Suppressor macrophage (primary cell): ENCODE measurements around the gene ADGRG1.
"Not testable (repeated sequence)": the region's sequence is repeated elsewhere in the genome, so short reads cannot be mapped to it uniquely, and the experiment has no call there.

Source experiments
- DNase-seq, 4 experiments: peaks; one replicate each; pipeline ENCODE4 v3.0.0-alpha.2; 2020 to 2022

ADGRG1 gene

DNA sequence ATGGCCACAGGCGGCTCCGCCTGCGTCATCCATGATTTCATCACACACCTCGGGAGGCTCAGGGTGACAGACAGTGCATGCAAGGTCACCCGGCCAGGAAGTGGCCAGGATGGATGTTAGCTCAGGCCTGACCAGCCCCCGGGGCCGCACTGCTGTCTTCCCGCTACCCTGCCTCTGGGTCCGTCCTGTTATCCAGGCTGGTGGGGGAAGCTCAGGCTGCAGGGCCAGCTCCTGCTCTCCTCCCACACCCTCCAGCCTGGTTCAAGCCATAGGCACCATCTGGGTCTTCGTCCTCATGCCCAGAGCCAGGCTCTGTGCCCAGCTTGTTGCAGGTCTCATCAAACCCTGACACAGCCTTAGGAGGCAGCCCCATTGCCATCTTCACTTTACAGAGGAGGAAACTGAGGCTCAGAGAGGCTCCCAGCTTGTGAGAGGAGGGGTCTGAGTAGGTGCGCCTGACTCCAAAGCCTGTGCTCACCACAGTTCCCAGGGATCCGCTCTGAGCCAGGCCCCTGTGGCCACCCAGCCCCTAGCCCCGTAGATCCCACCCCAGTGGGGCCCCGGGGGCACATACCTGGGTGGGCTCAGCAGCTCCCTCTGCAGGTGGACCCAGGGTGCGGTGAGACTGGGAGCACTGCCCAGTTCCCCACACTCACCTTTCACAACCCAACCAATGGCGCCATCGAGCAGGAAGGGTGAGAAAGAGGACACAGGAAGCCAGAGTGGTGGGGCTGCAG lies 39.3 kb downstream of the ADGRG1 start:
- peak; percentile 92 to 95 (median 93) for DNase-seq

GRCh38 chr16:57668263-57668571 lies 39.8 kb downstream of the ADGRG1 start, which contains the start of gene ADGRG3:
Gene ADGRG3, plus strand, starts transcription at chr16:57668306. Its CDS starts 42 bp downstream, at chr16:57668348.
- no peak for DNase-seq

DNA sequence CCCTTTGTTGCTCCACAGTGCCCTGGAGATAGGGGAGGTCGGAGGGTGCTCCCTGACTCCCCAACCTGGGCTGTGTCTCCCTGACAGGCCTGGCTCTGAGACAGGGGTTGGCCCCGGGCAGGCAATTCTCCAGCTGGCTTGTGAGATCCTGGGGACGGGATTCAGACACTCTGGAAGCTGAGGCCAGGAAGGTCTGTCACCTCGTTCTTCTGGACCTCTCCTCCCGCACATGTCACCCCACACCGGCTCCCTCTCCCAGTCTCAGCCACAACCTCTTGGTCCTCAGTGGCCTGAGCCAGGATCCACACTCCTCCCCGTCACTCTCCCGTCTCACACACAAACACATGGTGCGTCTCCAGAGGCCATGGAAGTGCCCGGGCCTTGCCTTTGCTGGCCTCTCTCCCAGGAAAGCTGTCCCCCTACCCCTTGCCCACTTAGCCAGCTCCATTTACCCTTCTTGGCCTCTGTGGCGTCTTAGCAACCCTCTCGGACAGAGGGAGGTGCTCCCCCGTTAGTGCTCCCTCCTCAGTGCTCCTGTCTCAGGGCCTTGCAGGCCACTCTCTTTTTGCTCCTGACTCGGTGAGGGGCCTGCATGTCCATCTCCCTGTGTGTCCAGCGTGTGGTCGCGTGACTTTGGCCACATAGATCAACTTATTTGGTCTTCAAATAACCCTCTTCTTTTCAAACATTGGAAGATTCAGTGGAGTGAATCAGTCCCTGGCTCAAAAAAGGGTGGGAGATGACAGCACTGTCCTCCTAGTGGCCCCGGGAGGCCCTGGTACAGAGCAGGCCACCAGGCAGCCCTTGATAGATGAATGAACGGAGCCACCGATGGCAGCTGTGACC lies 40.4 kb downstream of the ADGRG1 start:
- DNase-seq, result no peak

GRCh38 chr16:57669476-57670162 lies 41.2 kb downstream of the ADGRG1 start:
- DNase-seq, result no peak

DNA sequence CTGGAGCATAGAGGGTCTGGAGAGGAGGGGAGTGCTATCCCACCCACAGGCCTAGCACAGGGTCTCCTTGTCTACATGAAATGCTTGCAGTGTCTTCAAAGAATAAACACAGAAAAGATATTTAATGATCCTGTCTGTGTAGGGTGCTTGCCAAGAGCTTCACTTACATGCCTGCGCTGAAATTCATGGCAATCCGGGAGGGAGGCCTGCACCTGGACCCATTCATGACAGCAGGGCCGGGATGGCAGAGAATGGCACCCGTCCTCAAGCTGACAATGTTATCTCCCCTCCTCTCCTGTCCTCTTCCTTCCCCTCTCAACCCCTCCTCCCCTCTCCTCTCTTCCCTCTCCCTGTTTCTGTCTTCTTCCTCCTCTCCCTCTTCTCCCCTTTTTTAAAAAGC lies 41.8 kb downstream of the ADGRG1 start:
- no peak for DNase-seq

DNA sequence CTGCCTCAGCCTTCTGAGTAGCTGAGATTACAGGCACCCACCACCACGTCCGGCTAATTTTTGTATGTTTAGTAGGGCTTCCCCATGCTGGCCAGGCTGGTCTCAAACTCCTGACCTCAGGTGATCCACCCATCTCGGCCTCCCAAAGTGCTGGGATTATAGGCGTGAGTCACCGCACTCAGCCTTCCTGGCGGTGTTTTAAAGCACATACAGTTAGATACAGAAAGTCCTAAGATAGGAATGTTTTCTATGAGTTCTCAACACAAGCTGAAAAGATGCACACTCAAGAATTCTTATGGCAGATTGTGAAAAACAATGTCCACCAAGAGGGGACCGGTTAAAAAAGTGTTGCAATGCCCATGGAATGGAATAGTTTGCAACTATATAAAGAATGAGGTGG lies 43.0 kb downstream of the ADGRG1 start:
- not testable (repeated sequence) for DNase-seq

DNA sequence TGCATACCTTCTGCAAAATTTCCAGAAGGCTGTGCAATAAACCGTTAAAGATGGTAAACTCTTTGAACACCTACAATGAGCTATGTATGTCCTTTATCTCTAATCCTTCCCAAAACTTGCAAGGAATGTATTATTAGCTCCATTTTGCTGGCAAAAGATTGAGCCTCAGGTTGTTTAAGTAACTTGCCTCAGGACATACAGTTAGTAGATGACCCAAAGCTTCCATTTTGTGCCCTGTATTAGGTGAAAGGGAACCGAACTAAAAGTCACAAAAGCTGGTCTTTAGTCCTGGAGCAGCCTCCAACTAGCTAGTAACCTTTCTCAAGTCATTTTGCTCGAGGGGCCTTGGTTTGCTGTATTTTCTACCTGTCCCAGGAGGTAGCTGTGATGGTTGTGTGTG lies 44.0 kb downstream of the ADGRG1 start:
- DNase-seq, result no peak

DNA sequence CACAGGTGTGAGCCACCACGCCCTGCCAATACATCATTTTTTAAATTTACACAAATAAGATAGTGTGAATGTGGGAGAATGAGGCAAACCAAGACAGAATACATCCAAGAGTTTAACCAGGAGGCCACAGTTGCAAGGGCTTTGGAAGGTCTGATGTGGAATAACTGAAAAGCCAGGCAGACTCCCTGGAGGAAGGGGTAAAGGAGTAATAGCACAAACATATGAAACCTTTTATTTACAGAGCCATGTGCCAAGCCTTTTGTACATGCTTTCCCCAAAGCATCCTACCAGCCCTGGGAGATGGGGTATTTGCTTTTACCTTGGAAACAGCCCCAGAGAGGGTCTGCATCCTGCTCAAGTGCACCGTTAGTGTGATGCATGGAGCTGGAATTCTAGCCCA lies 44.4 kb downstream of the ADGRG1 start:
- DNase-seq, result no peak

- DNase-seq, result peak in 2 of 4 experiments; percentile 23 to 39
Observed at GRCh38 chr16:57675741-57676551, 47.5 kb downstream of the ADGRG1 start.

- DNase-seq, result no peak
Observed at GRCh38 chr16:57676553-57677085, 48.2 kb downstream of the ADGRG1 start.

DNA sequence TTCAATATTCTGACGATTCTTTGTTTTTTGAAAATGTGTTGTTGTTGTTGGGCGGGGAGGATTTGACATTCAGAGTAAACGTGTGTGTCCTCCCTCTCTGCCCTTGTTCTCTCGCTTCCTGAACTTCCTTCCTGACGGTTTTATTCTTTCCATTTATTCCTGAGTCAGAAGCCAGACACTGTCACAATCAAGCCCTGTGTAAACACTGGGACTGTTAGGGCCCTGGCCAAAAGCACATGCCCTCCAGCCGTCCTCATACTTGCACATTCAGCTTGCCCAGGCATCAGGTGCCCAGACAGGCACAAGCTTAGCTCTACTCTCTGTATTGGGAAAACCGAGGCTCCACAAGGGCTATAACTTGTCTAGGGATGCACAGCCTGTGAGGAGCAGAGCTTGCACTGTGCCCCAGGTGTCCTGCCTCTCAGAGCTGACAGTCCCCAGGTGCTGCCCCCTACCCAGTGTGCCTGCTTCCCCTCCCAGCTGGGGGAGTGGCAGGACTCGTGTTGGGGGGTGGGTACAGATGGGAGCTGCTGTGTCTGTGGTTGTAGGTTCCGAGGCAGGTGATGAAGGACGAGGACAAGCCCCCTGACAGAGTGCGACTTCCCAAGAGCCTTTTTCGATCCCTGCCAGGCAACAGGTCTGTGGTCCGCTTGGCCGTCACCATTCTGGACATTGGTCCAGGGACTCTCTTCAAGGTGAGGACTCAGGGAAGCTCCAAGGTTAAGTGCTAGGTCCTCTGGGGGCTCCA lies 49.4 kb downstream of the ADGRG1 start:
- no peak for DNase-seq

DNA sequence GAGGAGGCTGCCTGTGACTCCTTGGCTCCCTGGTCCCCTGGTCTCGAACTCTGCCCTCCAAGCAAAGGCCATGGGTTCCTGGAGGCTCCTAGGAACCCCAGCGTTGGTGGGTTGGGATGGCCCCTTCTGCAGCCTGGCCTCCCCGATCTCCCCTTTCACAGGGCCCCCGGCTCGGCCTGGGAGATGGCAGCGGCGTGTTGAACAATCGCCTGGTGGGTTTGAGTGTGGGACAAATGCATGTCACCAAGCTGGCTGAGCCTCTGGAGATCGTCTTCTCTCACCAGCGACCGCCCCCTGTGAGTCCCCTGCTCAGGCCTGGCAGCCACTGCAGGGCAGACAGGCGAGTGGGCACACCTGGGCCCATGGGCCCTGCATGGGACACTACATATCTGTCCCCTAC lies 50.6 kb downstream of the ADGRG1 start:
- DNase-seq, result no peak

GRCh38 chr16:57679767-57680482 lies 51.5 kb downstream of the ADGRG1 start:
- no peak for DNase-seq

DNA sequence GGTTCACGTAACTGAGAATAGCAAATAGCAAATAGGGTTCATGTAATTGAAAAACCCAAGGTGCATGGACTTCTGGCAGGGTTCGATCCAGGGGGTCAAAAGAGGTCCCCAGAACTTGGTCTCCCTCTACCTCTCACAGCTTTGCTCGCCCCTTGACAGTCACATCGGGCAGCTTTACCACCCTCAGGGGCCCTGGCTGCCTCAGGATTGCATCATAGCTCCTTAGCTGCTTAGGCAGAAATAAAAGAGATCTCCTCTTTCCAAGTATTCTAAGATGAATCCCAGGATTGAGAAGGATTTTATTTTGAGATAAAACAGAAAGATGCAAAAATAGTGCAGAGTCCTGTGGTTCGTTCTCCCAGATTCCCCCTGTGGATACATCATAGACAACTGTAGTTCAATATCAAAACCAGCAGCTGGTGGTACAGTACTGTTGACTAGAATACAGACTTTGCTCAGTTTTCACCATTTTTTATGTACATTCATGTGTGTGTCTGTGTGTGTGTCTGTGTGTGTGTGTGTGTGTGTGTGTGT lies 52.5 kb downstream of the ADGRG1 start:
- no peak for DNase-seq

- DNase-seq, result no peak
Observed at GRCh38 chr16:57681950-57682728, 53.7 kb downstream of the ADGRG1 start.

DNA sequence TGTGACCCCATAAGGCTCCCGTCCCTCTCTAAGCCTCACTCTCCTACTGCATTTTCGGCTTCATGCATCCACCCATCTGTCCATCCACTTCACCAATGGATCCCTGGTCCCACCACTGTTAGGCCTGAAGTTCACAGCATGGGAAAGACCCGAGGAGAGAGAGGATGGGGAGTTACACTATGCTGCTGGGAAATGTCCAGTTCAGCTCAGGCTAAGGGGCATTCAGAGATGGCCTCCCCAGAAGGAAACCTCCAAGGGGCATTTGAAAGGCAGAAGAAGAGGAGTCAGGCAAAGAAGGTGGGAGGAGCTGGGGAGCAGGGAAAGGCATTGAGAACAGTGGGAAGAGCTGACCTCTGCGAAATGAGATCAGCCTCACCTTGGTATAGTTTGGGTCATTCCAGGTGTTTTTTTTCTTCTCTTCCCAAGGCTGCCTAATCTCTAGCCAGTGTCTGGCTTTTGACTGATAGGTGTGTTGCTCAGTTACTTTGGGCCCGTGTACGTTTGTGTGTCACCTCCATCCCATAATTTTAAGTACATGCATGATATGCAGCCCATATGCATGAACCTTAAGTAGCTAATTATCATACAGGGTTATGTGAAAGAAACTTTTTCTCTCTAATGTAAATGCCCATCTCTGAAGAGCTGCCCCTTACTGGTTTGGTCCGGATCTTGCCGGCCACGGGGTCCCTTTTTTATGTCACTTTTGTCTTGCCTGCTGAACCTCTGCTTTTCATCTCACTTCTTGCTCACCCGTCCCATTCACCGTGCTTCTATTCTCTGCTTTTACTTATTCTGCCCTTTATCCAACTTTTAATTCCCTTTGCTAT lies 54.6 kb downstream of the ADGRG1 start:
- no peak for DNase-seq

DNA sequence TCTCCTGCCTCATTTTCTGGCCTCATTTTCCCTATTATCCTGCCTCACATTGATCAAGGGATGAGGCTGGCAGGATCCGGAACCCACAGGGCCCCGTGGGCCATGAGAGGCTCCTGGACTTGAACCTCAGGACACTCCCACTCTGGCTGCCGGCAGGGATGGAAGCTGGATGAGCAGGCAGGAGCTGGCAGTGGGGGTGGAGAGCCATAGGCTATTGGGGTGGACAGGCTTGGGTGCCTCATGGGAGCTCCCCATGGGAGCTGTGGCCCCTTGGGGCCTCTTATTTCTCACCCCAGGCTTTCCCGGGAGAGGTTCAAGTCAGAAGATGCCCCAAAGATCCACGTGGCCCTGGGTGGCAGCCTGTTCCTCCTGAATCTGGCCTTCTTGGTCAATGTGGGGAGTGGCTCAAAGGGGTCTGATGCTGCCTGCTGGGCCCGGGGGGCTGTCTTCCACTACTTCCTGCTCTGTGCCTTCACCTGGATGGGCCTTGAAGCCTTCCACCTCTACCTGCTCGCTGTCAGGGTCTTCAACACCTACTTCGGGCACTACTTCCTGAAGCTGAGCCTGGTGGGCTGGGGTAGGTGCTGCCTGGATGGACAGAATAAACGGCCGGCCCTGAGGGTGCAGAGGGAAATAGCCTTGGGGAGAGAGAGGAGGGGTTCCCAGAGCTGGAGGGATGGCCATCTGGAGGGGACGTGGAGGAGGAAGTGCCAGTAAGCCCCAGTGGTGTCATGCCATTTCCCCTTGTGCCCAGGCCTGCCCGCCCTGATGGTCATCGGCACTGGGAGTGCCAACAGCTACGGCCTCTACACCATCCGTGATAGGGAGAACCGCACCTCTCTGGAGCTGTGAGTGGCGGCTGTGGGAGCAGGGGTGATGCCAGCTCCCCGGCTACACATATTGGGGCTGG lies 55.5 kb downstream of the ADGRG1 start:
- peak in 3 of 4 experiments; percentile 10 to 36 (median 28) for DNase-seq
